ENCODE results near the gene MUCL3. TPM values are rescaled to one million over a fixed set of nuclear protein-coding genes. Genes with fewer than 3 reads are reported as not detected.

Gene MUCL3
- total RNA-seq, 2 experiments from 2014 or later: not detected

GRCh38 chr6:30891816-30892538 is 48.8 kb upstream of the MUCL3 start:
- Mint-ChIP-seq H3K27me3 (no peaks in the 10 kb centered on the region), H3K27ac (no peak overlapping the region), H3K4me1 (ENCODE audit: low read depth) (peaks cover 2% of the 10 kb centered on the region), H3K9me3 (no peaks in the 10 kb centered on the region), H3K4me3 (no peak overlapping the region), H3K36me3 (ENCODE audit: low read depth) (peaks cover 35% of the 10 kb centered on the region)
- ChIA-PET CTCF (no interaction called here), POLR2A (no interaction called here)
- no peak for TF ChIP-seq CTCF (IDR thresholded peaks at IDR 0.05)
- Histone ChIP-seq H3K9me3 (ENCODE audit: control insufficient read depth in 1 of 2, insufficient read depth in 1 of 2, low read length in 2 of 2) (no peaks in the 10 kb centered on the region), H3K4me3 (ENCODE audit: low read length) (no peak overlapping the region), H3K27me3 (ENCODE audit: control insufficient read depth in 1 of 2, insufficient read depth in 2 of 2, low read length in 2 of 2) (no peaks in the 10 kb centered on the region), H3K36me3 (ENCODE audit: insufficient read depth, low read length) (peaks cover 12% of the 10 kb centered on the region), H3K27ac (ENCODE audit: low read depth in 1 of 2, low read length in 2 of 2) (no peak overlapping the region), H3K4me1 (ENCODE audit: insufficient read depth, low read length) (no peaks in the 10 kb centered on the region)
- ATAC-seq (ENCODE audit: poor library complexity) (no peak), DNase-seq (no peak)
- intact Hi-C loops (cut with DNase I, micrococcal nuclease): no loop called here

- no peak for ATAC-seq (ENCODE audit: poor library complexity)
- Mint-ChIP-seq H3K9me3 (no peaks in the 10 kb centered on the region), H3K27me3 (no peaks in the 10 kb centered on the region), H3K4me1 (ENCODE audit: low read depth) (no peaks in the 10 kb centered on the region), H3K4me3 (no peak overlapping the region), H3K27ac (no peak overlapping the region), H3K36me3 (ENCODE audit: low read depth) (peaks cover 38% of the 10 kb centered on the region)
- no peak overlapping the region for H3K27ac ChIP-seq (ENCODE audit: low read depth in 1 of 2, low read length in 2 of 2)
- no peaks in the 10 kb centered on the region for H3K27me3 ChIP-seq (ENCODE audit: control insufficient read depth in 1 of 2, insufficient read depth in 2 of 2, low read length in 2 of 2)
- H3K36me3 ChIP-seq (ENCODE audit: insufficient read depth, low read length): peaks cover 13% of the 10 kb centered on the region
- no peaks in the 10 kb centered on the region for H3K9me3 ChIP-seq (ENCODE audit: control insufficient read depth in 1 of 2, insufficient read depth in 1 of 2, low read length in 2 of 2)
- no peak for DNase-seq
- intact Hi-C loops (cut with DNase I, micrococcal nuclease): no loop called here
- ChIA-PET CTCF (no interaction called here), POLR2A (no interaction called here)
- H3K4me1 ChIP-seq (ENCODE audit: insufficient read depth, low read length): no peaks in the 10 kb centered on the region
- no peak for TF ChIP-seq CTCF (IDR thresholded peaks at IDR 0.05)
- no peak overlapping the region for H3K4me3 ChIP-seq (ENCODE audit: low read length)
Observed at GRCh38 chr6:30893001-30893591, 47.7 kb upstream of the MUCL3 start.

- POLR2A ChIA-PET: interaction anchor here (0.5 kb wide), 1 partner anchor 71 kb away, joined by 3 read pairs; no protein-coding TSS in a partner anchor
Observed at GRCh38 chr6:30893666-30894065, 47.1 kb upstream of the MUCL3 start.

More at GRCh38 chr6:30893666-30894065, 47.1 kb upstream of the MUCL3 start:
- Mint-ChIP-seq H3K27ac (no peak overlapping the region), H3K9me3 (no peaks in the 10 kb centered on the region), H3K4me3 (no peak overlapping the region), H3K36me3 (ENCODE audit: low read depth) (peaks cover 44% of the 10 kb centered on the region), H3K27me3 (no peaks in the 10 kb centered on the region), H3K4me1 (ENCODE audit: low read depth) (no peaks in the 10 kb centered on the region)
- no peak for TF ChIP-seq CTCF (IDR thresholded peaks at IDR 0.05)
- intact Hi-C loops (cut with DNase I, micrococcal nuclease): no loop called here
- Histone ChIP-seq H3K4me1 (ENCODE audit: insufficient read depth, low read length) (no peaks in the 10 kb centered on the region), H3K4me3 (ENCODE audit: low read length) (no peak overlapping the region), H3K9me3 (ENCODE audit: control insufficient read depth in 1 of 2, insufficient read depth in 1 of 2, low read length in 2 of 2) (no peaks in the 10 kb centered on the region), H3K27me3 (ENCODE audit: control insufficient read depth in 1 of 2, insufficient read depth in 2 of 2, low read length in 2 of 2) (no peaks in the 10 kb centered on the region), H3K36me3 (ENCODE audit: insufficient read depth, low read length) (peaks cover 18% of the 10 kb centered on the region), H3K27ac (ENCODE audit: low read depth in 1 of 2, low read length in 2 of 2) (no peak overlapping the region)
- CTCF ChIA-PET: interaction anchor here (0.6 kb wide), 1 partner anchor 259 kb away, joined by 3 read pairs; no protein-coding TSS in a partner anchor
- DNase-seq (no peak), ATAC-seq (ENCODE audit: poor library complexity) (no peak)
